Suppressor macrophage (primary cell): ENCODE measurements around the gene THBS1.

Source experiments
- DNase-seq, 4 experiments: peaks; one replicate each; pipeline ENCODE4 v3.0.0-alpha.2; 2020 to 2022

The THBS1 gene

GRCh38 chr15:39608185-39609139 is 27.6 kb downstream of the THBS1 start:
- no peak for DNase-seq

GRCh38 chr15:39609166-39609916 is 28.5 kb downstream of the THBS1 start:
- DNase-seq = no peak

GRCh38 chr15:39610665-39611064 is 29.8 kb downstream of the THBS1 start:
- no peak for DNase-seq

GRCh38 chr15:39613271-39613670 is 32.4 kb downstream of the THBS1 start:
- DNase-seq = no peak

- DNase-seq = peak in 1 of 4 experiments; percentile 22
Observed at GRCh38 chr15:39613861-39614260, 33.0 kb downstream of the THBS1 start.

GRCh38 chr15:39616731-39617455 is 36.0 kb downstream of the THBS1 start:
- DNase-seq = no peak

- DNase-seq = no peak
Observed at GRCh38 chr15:39618063-39618823, 37.4 kb downstream of the THBS1 start.

GRCh38 chr15:39621210-39621609 is 40.3 kb downstream of the THBS1 start:
- no peak for DNase-seq

GRCh38 chr15:39621976-39622375 is 41.1 kb downstream of the THBS1 start:
- DNase-seq = no peak

GRCh38 chr15:39622660-39623516 is 42.0 kb downstream of the THBS1 start:
- no peak for DNase-seq

GRCh38 chr15:39623529-39623931 is 42.7 kb downstream of the THBS1 start:
- no peak for DNase-seq

GRCh38 chr15:39624806-39625205 is 43.9 kb downstream of the THBS1 start:
- peak; percentile 3 to 39 (median 29) for DNase-seq

- DNase-seq = no peak
Observed at GRCh38 chr15:39625451-39625850, 44.6 kb downstream of the THBS1 start.

GRCh38 chr15:39625856-39626255 is 45.0 kb downstream of the THBS1 start:
- DNase-seq = no peak

- DNase-seq = no peak
Observed at GRCh38 chr15:39627451-39628143, 46.7 kb downstream of the THBS1 start.

GRCh38 chr15:39628144-39628508 is 47.2 kb downstream of the THBS1 start:
- DNase-seq = no peak

- no peak for DNase-seq
Observed at GRCh38 chr15:39628546-39629257, 47.8 kb downstream of the THBS1 start.

GRCh38 chr15:39629371-39629770 is 48.5 kb downstream of the THBS1 start:
- DNase-seq = no peak

- DNase-seq = no peak
Observed at GRCh38 chr15:39629906-39630305, 49.0 kb downstream of the THBS1 start.

GRCh38 chr15:39631357-39631756 is 50.5 kb downstream of the THBS1 start:
- no peak for DNase-seq
